NCI-H226 (cell line): ENCODE measurements around the gene ANO2.
"Not testable (repeated sequence)": the region's sequence is repeated elsewhere in the genome, so short reads cannot be mapped to it uniquely, and the experiment has no call there.

Source experiments
- DNase-seq: peaks from one replicate; pipeline ENCODE4 v3.0.0-alpha.2; 2015

ANO2 gene

GRCh38 chr12:5884285-5884684, 60.8 kb downstream of the ANO2 start:
- no peak for DNase-seq

- no peak for DNase-seq
Observed at GRCh38 chr12:5882511-5883190, 62.4 kb downstream of the ANO2 start.

- no peak for DNase-seq
Observed at GRCh38 chr12:5881666-5882065, 63.4 kb downstream of the ANO2 start.

GRCh38 chr12:5881101-5881606, 63.9 kb downstream of the ANO2 start:
- no peak for DNase-seq

GRCh38 chr12:5875851-5876250, 69.2 kb downstream of the ANO2 start:
- no peak for DNase-seq

- DNase-seq, result no peak
Observed at GRCh38 chr12:5874514-5874913, 70.5 kb downstream of the ANO2 start.

- DNase-seq, result no peak
Observed at GRCh38 chr12:5873281-5873919, 71.7 kb downstream of the ANO2 start.

GRCh38 chr12:5872745-5873144, 72.3 kb downstream of the ANO2 start:
- DNase-seq, result no peak

GRCh38 chr12:5871741-5872140, 73.3 kb downstream of the ANO2 start:
- no peak for DNase-seq

- DNase-seq, result no peak
Observed at GRCh38 chr12:5870183-5870582, 74.9 kb downstream of the ANO2 start.

GRCh38 chr12:5868625-5869295, 76.3 kb downstream of the ANO2 start:
- no peak for DNase-seq

- DNase-seq, result no peak
Observed at GRCh38 chr12:5865397-5865796, 79.7 kb downstream of the ANO2 start.

- no peak for DNase-seq
Observed at GRCh38 chr12:5864972-5865371, 80.1 kb downstream of the ANO2 start.

GRCh38 chr12:5864301-5864700, 80.8 kb downstream of the ANO2 start:
- no peak for DNase-seq

- DNase-seq, result no peak
Observed at GRCh38 chr12:5861416-5861815, 83.6 kb downstream of the ANO2 start.

- DNase-seq, result no peak
Observed at GRCh38 chr12:5856692-5857091, 88.4 kb downstream of the ANO2 start.

GRCh38 chr12:5846950-5847349, 98.1 kb downstream of the ANO2 start:
- no peak for DNase-seq

GRCh38 chr12:5840944-5841343, 104.1 kb downstream of the ANO2 start:
- no peak for DNase-seq

- DNase-seq, result no peak
Observed at GRCh38 chr12:5830111-5830510, 114.9 kb downstream of the ANO2 start.

- no peak for DNase-seq
Observed at GRCh38 chr12:5827591-5827990, 117.5 kb downstream of the ANO2 start.

GRCh38 chr12:5825761-5826160, 119.3 kb downstream of the ANO2 start:
- not testable (repeated sequence) for DNase-seq

- DNase-seq, result not testable (repeated sequence)
Observed at GRCh38 chr12:5818877-5819276, 126.2 kb downstream of the ANO2 start.

GRCh38 chr12:5817246-5817645, 127.8 kb downstream of the ANO2 start:
- DNase-seq, result no peak

GRCh38 chr12:5809586-5809985, 135.5 kb downstream of the ANO2 start:
- DNase-seq, result no peak
